Astrocyte (in vitro differentiated cells and primary cell): ENCODE measurements around the gene CR1L. TPM values are rescaled to one million over a fixed set of nuclear protein-coding genes. Genes with fewer than 3 reads are reported as not detected.
"Not testable (repeated sequence)": the region's sequence is repeated elsewhere in the genome, so short reads cannot be mapped to it uniquely, and the experiment has no call there.

Experiments
- DNase-seq: peaks from one replicate; pipeline ENCODE4 v3.0.0-alpha.2; 2010; ENCODE audit warnings: low read depth
- FAIRE-seq: peaks from 2 replicates; lab custom pipeline; 2011; peaks lifted over from hg19 to GRCh38; lab: Jason Lieb, UNC
- H2AFZ ChIP-seq: 2 replicates; pipeline ENCODE4 v1.6.0; 2012; ENCODE audit warnings: low read depth, low read length, inconsistent platforms
- H3K27ac ChIP-seq: 2 replicates; pipeline ENCODE4 v1.5.1; 2011; ENCODE audit warnings: low read depth, low read length, inconsistent platforms
- H3K27me3 ChIP-seq: 2 replicates; pipeline ENCODE4 v1.6.0; 2011; ENCODE audit warnings: low read length, inconsistent platforms; ENCODE audit not compliant: insufficient read depth
- H3K36me3 ChIP-seq: 2 replicates; pipeline ENCODE4 v1.5.1; 2011; ENCODE audit warnings: low read length, inconsistent platforms; ENCODE audit not compliant: insufficient read depth
- H3K4me1 ChIP-seq: 2 replicates; pipeline ENCODE4 v1.5.1; 2011; ENCODE audit warnings: low read length, inconsistent platforms; ENCODE audit not compliant: insufficient read depth
- H3K4me2 ChIP-seq: 2 replicates; pipeline ENCODE4 v1.6.0; 2012; ENCODE audit warnings: low read length, inconsistent platforms
- H3K4me3 ChIP-seq: 2 replicates; pipeline ENCODE4 v1.5.1; 2011; ENCODE audit warnings: low read depth, mild to moderate bottlenecking, low read length, inconsistent platforms; ENCODE audit not compliant: insufficient read depth
- H3K79me2 ChIP-seq: 2 replicates; pipeline ENCODE4 v1.6.0; 2012; ENCODE audit warnings: mild to moderate bottlenecking, low read length, inconsistent platforms; ENCODE audit not compliant: insufficient read depth
- H3K9ac ChIP-seq: 2 replicates; pipeline ENCODE4 v1.6.0; 2012; ENCODE audit warnings: mild to moderate bottlenecking, low read length, inconsistent platforms
- H3K9me3 ChIP-seq: 2 replicates; pipeline ENCODE4 v1.5.1; 2012; ENCODE audit warnings: low read depth, mild to moderate bottlenecking, low read length, inconsistent platforms; ENCODE audit not compliant: insufficient read depth
- H4K20me1 ChIP-seq: 2 replicates; pipeline ENCODE4 v1.6.0; 2012; ENCODE audit warnings: low read length, inconsistent platforms; ENCODE audit not compliant: insufficient read depth
- H3K27ac Mint-ChIP-seq: one replicate; pipeline ENCODE4 v1.8.0; 2021; ENCODE audit warnings: mild to moderate bottlenecking, mixed read lengths; ENCODE audit not compliant: unreplicated experiment
- H3K27me3 Mint-ChIP-seq: one replicate; pipeline ENCODE4 v1.8.0; 2021; ENCODE audit warnings: low read depth, mixed read lengths; ENCODE audit not compliant: unreplicated experiment
- H3K36me3 Mint-ChIP-seq: one replicate; pipeline ENCODE4 v1.8.0; 2021; ENCODE audit warnings: low read depth, mixed read lengths; ENCODE audit not compliant: unreplicated experiment
- H3K4me1 Mint-ChIP-seq: one replicate; pipeline ENCODE4 v1.8.0; 2021; ENCODE audit warnings: low read depth, mixed read lengths; ENCODE audit not compliant: unreplicated experiment
- H3K4me3 Mint-ChIP-seq: one replicate; pipeline ENCODE4 v1.8.0; 2021; ENCODE audit warnings: mild to moderate bottlenecking, moderate library complexity, mixed read lengths; ENCODE audit not compliant: unreplicated experiment
- H3K9me3 Mint-ChIP-seq: one replicate; pipeline ENCODE4 v1.8.0; 2021; ENCODE audit warnings: mild to moderate bottlenecking, mixed read lengths; ENCODE audit not compliant: unreplicated experiment
- CTCF ChIP-seq: IDR thresholded peaks from 2 replicates; pipeline ENCODE4 v1.5.1; 2011; ENCODE audit warnings: low read depth, mild to moderate bottlenecking, inconsistent platforms, low read length, moderate library complexity; ENCODE audit not compliant: insufficient read depth
- EZH2 ChIP-seq: IDR thresholded peaks from 2 replicates; pipeline ENCODE4 v1.6.1; 2012; ENCODE audit warnings: mild to moderate bottlenecking, low read length, inconsistent platforms; ENCODE audit not compliant: insufficient read depth
- total RNA-seq: library from RNA; stranded (reverse); gene quantifications from 2 replicates; pipeline ENCODE4 v1.2.1, GENCODE V29; 2021

The CR1L gene
- total RNA-seq, 1 donor from 2014 or later, result not detected

GRCh38 chr1:207659545-207660153 lies 14.7 kb downstream of the CR1L start:
- FAIRE-seq (no peak), DNase-seq (no peak)
- Histone ChIP-seq H3K9ac (no peak overlapping the region), H3K79me2 (no peaks in the 10 kb centered on the region), H4K20me1 (no peaks in the 10 kb centered on the region), H3K4me3 (no peak overlapping the region), H3K4me1 (no peaks in the 10 kb centered on the region), H3K4me2 (no peak overlapping the region), H2AFZ (no peak overlapping the region), H3K27ac (no peak overlapping the region), H3K9me3 (no peaks in the 10 kb centered on the region), H3K36me3 (no peaks in the 10 kb centered on the region), H3K27me3 (no peaks in the 10 kb centered on the region)
- Mint-ChIP-seq H3K27me3 (peaks cover 3% of the 10 kb centered on the region), H3K9me3 (peaks cover 11% of the 10 kb centered on the region), H3K27ac (no peak overlapping the region), H3K36me3 (no peaks in the 10 kb centered on the region), H3K4me1 (no peaks in the 10 kb centered on the region), H3K4me3 (no peak overlapping the region)
- TF ChIP-seq CTCF (no peak), EZH2 (no peak)

GRCh38 chr1:207661420-207661819 lies 16.5 kb downstream of the CR1L start:
- peaks cover 17% of the 10 kb centered on the region for H3K9me3 Mint-ChIP-seq
- not testable (repeated sequence) for DNase-seq, H3K4me3 ChIP-seq, H2AFZ ChIP-seq, H3K27me3 Mint-ChIP-seq, H3K4me3 Mint-ChIP-seq, H3K4me1 ChIP-seq, H3K4me1 Mint-ChIP-seq, H4K20me1 ChIP-seq, H3K36me3 Mint-ChIP-seq, FAIRE-seq, H3K27ac ChIP-seq, H3K27me3 ChIP-seq, H3K79me2 ChIP-seq, H3K9ac ChIP-seq, H3K36me3 ChIP-seq, H3K27ac Mint-ChIP-seq, H3K9me3 ChIP-seq, H3K4me2 ChIP-seq

GRCh38 chr1:207666342-207666741 lies 21.4 kb downstream of the CR1L start:
- H3K9me3 ChIP-seq, result no peaks in the 10 kb centered on the region
- H3K4me3 ChIP-seq, result no peak overlapping the region
- Mint-ChIP-seq H3K36me3 (no peaks in the 10 kb centered on the region), H3K27ac (no peak overlapping the region), H3K27me3 (peaks cover 2% of the 10 kb centered on the region), H3K4me3 (no peak overlapping the region), H3K9me3 (peaks cover 18% of the 10 kb centered on the region), H3K4me1 (peaks cover 4% of the 10 kb centered on the region)
- no peaks in the 10 kb centered on the region for H3K79me2 ChIP-seq
- FAIRE-seq (no peak), DNase-seq (no peak)
- no peak overlapping the region for H3K9ac ChIP-seq
- H3K4me2 ChIP-seq, result no peak overlapping the region
- no peaks in the 10 kb centered on the region for H4K20me1 ChIP-seq
- H3K4me1 ChIP-seq, result no peaks in the 10 kb centered on the region
- H3K27me3 ChIP-seq, result peaks cover 36% of the 10 kb centered on the region
- TF ChIP-seq EZH2 (no peak), CTCF (no peak)
- no peak overlapping the region for H3K27ac ChIP-seq
- H2AFZ ChIP-seq, result no peak overlapping the region
- H3K36me3 ChIP-seq, result no peaks in the 10 kb centered on the region
